ENCODE results near the gene DOCK6.

Gene DOCK6

DNA sequence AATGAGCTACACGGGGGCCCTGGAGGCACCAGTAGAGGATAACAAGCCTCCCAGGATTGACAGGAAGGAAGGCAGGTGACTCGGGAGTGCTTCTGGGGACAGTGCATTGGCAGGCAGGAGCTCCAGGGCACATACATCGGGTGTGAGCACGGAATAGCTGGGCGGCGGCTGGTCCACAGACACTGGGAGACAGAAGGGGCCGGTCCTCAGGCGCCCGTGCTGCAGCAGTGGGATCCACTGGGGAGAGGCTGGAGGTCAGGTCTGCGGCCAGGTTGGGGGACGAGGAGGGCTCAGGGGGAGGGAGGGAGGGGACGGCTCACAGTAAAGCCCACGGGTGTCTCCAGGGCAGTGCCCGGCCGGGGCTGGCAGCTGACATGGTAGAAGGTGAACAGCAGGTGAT is 25.0 kb downstream of the DOCK6 start:
- Histone ChIP-seq H3K36me3 (ENCODE audit: insufficient read depth, low read length) (peaks cover 42% of the 10 kb centered on the region), H3K27me3 (ENCODE audit: insufficient read depth, low read length) (no peaks in the 10 kb centered on the region), H2AFZ (ENCODE audit: low read depth, low read length) (no peak overlapping the region), H3K4me1 (ENCODE audit: insufficient read depth, low read length) (no peaks in the 10 kb centered on the region), H3K4me3 (ENCODE audit: low read length) (no peak overlapping the region), H3K9me3 (ENCODE audit: low read length) (no peaks in the 10 kb centered on the region)

DNA sequence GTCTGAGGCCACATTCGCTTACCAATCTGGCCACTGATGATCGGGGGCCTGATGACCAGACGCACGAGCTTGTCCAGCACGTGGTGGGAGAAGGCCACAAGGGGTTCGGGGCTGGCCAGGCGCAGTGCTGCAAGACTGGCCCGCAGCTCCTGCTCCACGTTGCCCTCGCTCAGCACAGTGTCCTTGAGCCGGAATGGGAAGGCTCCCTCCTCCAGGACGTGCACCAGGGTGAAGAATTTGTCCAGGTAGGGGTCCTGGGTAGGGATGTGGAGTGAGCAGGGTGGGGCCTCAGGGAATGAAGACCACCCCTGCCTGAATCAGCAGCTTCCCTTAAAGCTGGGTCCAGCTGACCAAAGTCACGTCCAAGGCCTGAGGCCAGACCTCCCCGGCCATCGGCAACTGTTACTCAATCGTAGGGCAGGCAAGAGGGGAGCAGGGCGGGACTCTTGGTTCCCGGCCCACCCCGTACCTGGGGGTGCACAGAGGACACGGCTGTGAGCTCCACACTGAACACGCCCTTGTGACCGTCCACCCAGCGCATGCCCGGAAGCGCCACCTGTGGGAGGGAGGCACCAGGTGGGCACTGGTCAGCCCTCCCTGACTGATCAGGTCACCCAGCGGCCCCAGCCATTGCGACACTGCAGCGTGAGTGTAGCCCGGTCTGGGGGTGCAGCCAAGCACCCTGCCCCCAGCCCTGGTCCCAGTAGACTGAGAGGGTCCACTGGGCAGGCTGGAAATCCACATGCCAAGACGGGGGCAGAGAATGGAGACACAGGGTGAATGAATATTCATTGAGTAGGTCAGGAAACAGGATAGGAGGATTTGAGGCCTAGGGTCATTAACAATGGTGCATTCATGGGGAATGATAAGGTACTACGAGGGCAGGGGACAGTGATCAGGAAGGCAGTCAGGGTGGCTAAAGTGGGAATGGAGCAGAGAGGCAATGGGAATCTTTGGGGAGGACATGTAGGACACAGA is 25.7 kb downstream of the DOCK6 start:
- Histone ChIP-seq H3K4me3 (ENCODE audit: low read length) (no peak overlapping the region), H3K36me3 (ENCODE audit: insufficient read depth, low read length) (peaks cover 44% of the 10 kb centered on the region), H3K9me3 (ENCODE audit: low read length) (no peaks in the 10 kb centered on the region), H2AFZ (ENCODE audit: low read depth, low read length) (no peak overlapping the region), H3K27me3 (ENCODE audit: insufficient read depth, low read length) (no peaks in the 10 kb centered on the region), H3K4me1 (ENCODE audit: insufficient read depth, low read length) (no peaks in the 10 kb centered on the region)

DNA sequence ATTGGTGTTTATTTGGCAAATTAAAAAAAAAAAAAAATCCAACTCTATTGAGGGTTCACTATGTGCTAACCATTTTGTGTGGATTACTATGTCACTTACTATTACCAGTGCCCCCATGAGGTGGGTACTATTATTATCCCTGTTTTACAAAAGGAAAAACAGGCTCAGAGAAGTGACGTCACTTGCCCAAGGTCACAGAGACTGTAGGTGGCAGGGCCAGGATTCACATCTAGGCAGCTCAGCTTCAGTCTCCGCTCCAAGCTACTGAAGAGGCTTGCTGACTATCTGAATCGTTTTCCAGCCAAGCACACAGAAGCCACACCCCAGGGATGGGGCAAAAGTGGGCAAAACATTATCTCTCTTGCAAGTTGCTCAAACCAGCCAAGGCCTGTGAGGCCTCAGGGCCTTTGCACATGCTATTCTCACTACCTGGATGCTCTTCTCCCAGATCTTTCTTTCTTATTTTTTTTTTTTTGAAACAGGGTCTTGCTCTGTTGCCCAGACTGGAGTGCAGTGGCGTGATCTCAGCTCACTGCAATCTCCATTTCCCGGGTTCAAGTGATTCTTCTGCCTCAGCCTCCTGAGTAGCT is 27.7 kb downstream of the DOCK6 start:
- Histone ChIP-seq H3K9me3 (ENCODE audit: low read length) (no peaks in the 10 kb centered on the region), H3K4me1 (ENCODE audit: insufficient read depth, low read length) (no peaks in the 10 kb centered on the region), H2AFZ (ENCODE audit: low read depth, low read length) (no peak overlapping the region), H3K36me3 (ENCODE audit: insufficient read depth, low read length) (peaks cover 34% of the 10 kb centered on the region), H3K4me3 (ENCODE audit: low read length) (no peak overlapping the region), H3K27me3 (ENCODE audit: insufficient read depth, low read length) (no peaks in the 10 kb centered on the region)

DNA sequence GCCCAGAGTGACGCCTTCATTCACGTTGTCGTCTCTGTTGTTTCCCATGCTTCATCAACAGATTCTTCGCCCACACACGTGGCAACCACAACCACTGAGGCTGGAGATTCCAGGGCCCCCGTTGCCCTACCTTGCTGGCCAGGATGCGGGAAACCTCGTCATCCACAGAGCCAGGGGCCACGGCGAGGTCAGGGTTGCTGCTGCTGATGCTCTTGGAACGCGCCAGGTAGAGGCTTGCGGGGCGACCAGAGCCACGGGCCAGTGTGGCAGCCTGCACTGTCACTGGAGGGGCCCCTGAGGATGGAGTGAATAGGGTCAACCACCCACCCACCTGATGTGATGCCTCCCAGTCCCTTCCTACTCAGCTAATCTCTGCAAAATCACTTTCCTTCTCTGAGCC is 29.3 kb downstream of the DOCK6 start:
- Histone ChIP-seq H2AFZ (ENCODE audit: low read depth, low read length) (no peak overlapping the region), H3K4me1 (ENCODE audit: insufficient read depth, low read length) (no peaks in the 10 kb centered on the region), H3K9me3 (ENCODE audit: low read length) (no peaks in the 10 kb centered on the region), H3K36me3 (ENCODE audit: insufficient read depth, low read length) (peaks cover 25% of the 10 kb centered on the region), H3K27me3 (ENCODE audit: insufficient read depth, low read length) (no peaks in the 10 kb centered on the region), H3K4me3 (ENCODE audit: low read length) (no peak overlapping the region)

DNA sequence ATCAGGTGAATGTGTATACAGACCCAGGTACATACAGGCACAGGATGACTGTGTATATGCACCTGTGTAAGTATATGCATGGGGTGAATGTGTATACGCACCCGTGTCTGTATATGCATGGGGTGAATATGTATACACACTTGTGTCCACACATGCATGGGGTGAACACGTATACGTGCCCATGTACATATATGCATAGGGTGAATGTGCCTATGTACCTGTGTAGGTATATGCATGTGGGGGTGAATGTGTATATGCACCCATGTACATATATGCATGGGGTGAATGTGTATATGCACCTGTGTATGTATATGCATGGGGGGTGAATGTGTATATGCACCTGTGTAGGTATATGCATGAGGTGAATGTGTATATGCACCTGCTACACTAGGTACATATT is 29.8 kb downstream of the DOCK6 start:
- Histone ChIP-seq H3K4me1 (ENCODE audit: insufficient read depth, low read length) (no peaks in the 10 kb centered on the region), H3K4me3 (ENCODE audit: low read length) (no peak overlapping the region), H3K9me3 (ENCODE audit: low read length) (no peaks in the 10 kb centered on the region), H2AFZ (ENCODE audit: low read depth, low read length) (no peak overlapping the region), H3K36me3 (ENCODE audit: insufficient read depth, low read length) (peaks cover 22% of the 10 kb centered on the region), H3K27me3 (ENCODE audit: insufficient read depth, low read length) (no peaks in the 10 kb centered on the region)

DNA sequence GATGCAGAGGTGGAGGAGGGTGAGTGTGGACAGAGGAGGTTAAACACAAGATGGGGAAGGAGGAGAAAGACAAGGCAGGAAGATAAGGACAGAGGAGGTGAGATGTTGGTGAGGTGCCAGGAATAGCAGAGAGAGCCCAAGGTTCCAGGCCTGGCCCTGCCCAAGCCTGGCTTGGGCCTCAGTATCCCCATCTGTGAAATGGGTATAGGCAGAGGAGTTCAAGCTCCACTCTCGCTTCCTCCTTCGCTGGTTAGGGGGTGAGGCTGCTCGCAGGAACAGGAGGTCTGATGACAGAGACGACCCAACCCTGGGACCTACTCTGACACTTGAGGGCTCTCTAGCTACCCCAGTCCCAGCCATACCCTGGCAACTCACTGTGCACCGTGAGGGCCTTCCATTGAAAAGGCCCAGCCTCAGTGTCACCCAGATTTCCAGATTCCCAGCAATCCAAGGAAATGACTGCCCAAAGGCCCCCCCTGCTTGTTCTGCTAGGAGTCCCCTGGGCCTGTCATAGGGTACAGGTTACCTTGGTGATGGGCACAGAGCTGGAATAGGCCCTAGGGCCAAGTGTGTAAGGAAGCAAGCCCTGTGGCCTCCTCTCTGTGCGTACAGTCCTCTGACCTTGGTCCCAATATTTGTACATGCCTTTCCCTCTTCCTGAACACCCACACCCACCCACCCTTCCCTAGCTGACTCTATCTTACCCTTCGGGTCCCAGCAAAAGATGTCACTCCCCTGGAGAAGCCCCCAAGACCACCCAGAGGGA is 31.5 kb downstream of the DOCK6 start:
- Histone ChIP-seq H3K36me3 (ENCODE audit: insufficient read depth, low read length) (peaks cover 28% of the 10 kb centered on the region), H3K9me3 (ENCODE audit: low read length) (peaks cover 4% of the 10 kb centered on the region), H2AFZ (ENCODE audit: low read depth, low read length) (no peak overlapping the region), H3K4me1 (ENCODE audit: insufficient read depth, low read length) (no peaks in the 10 kb centered on the region), H3K4me3 (ENCODE audit: low read length) (no peak overlapping the region), H3K27me3 (ENCODE audit: insufficient read depth, low read length) (no peaks in the 10 kb centered on the region)

DNA sequence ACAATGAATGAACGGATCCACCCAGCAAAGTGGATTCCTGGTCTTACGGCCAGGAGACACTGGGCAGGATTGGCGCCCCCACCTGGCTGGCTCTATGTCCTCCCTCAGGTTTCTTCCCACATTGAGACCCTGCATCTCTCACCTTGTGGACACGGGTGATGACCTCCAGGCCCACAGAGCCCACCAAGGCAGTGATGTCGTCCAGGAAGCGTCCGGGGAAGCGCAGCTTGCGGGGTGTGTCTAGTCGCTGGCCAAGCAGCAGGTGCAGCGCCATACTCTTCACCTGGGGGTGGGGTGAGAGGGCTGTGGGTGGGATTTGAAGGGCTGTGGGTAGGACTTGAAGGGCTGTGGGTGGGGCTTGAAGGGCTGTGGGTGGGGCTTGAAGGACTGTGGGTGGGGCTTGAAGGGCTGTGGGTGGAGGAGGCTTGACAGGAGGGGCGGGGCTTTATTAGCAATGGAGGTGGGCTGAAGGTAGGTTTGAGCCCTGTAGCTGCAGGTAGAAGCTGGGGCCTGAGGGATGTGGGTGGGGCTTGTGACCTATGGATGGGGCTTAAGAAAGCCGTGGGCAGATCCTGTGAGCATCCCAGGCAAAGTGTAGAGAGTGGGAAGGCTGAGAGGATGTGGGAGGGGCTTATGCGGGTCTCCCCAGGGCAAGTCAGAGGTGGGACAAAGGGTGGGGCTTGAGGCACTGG is 35.0 kb downstream of the DOCK6 start:
- peaks cover 38% of the 10 kb centered on the region for H3K36me3 ChIP-seq (ENCODE audit: insufficient read depth, low read length)

DNA sequence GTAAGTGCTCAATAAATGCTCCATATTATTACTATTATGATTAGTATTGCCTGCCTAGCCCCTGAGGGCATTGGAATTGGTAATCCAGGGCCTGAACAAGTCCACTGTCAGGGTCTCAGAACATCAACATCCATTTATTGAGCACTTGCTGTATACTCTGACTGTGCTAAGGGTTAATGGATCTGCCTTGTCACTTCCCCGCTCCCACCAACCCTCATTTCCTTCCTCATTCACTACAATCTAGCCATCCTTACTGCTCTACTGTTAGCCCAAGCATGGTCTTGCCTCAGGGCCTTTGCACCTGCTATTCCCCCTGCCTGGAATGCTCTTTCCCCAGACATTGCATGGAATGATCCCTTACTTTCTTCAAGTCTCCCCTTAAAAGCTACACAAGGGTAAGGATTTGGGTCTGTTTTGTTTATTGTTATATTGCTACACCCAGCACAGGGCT is 35.6 kb downstream of the DOCK6 start:
- Histone ChIP-seq H3K36me3 (ENCODE audit: insufficient read depth, low read length) (peaks cover 41% of the 10 kb centered on the region), H3K27me3 (ENCODE audit: insufficient read depth, low read length) (no peaks in the 10 kb centered on the region), H3K9me3 (ENCODE audit: low read length) (peaks cover 13% of the 10 kb centered on the region), H3K4me1 (ENCODE audit: insufficient read depth, low read length) (no peaks in the 10 kb centered on the region), H3K4me3 (ENCODE audit: low read length) (no peak overlapping the region), H2AFZ (ENCODE audit: low read depth, low read length) (no peak overlapping the region)

More for the DNA sequence above, 35.0 kb downstream of the DOCK6 start:
- Histone ChIP-seq H3K27me3 (ENCODE audit: insufficient read depth, low read length) (no peaks in the 10 kb centered on the region), H3K9me3 (ENCODE audit: low read length) (peaks cover 7% of the 10 kb centered on the region), H3K4me3 (ENCODE audit: low read length) (no peak overlapping the region), H2AFZ (ENCODE audit: low read depth, low read length) (no peak overlapping the region), H3K4me1 (ENCODE audit: insufficient read depth, low read length) (no peaks in the 10 kb centered on the region)

DNA sequence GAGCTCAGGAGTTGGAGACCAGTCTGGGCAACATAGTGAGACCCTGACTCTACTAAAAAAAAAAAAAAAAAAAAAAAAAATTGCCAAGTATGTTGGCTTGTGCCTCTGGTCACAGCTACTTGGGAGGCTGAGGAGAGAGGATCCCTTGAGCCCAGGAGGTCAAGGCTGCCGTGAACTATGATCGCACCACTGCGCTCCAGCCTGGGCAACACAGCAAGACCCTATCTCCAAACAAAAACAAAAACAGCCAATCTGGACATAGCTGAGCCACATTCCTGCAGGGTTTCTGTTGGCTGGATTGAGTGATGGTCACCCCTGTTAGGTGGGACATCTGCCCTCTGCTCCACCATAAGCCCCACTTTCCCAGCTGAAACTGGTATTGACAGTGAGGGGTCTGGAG is 36.5 kb downstream of the DOCK6 start:
- peaks cover 48% of the 10 kb centered on the region for H3K36me3 ChIP-seq (ENCODE audit: insufficient read depth, low read length)

DNA sequence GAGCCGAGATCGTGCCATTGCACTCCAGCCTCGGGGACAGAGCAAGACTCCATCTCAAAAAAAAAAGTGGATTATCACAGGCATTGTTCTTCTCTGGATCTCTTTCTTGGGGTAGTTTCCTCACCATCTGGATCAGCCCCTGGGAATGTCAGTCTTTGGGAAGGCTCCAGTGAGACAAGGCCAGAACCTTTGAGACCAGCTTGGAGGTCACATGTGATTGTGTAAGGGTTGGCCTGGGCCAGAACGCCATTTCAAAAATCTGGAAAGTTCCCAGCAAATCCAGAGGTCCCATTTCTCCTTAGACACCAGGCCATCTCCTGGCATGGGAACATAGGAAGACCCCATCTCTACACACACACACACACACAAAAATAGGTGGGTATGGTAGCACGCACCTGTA is 37.2 kb downstream of the DOCK6 start:
- H3K4me1 ChIP-seq (ENCODE audit: insufficient read depth, low read length) = no peaks in the 10 kb centered on the region
- H3K36me3 ChIP-seq (ENCODE audit: insufficient read depth, low read length) = peaks cover 44% of the 10 kb centered on the region

More for the DNA sequence above, 36.5 kb downstream of the DOCK6 start:
- Histone ChIP-seq H3K27me3 (ENCODE audit: insufficient read depth, low read length) (no peaks in the 10 kb centered on the region), H2AFZ (ENCODE audit: low read depth, low read length) (no peak overlapping the region), H3K9me3 (ENCODE audit: low read length) (peaks cover 22% of the 10 kb centered on the region), H3K4me1 (ENCODE audit: insufficient read depth, low read length) (no peaks in the 10 kb centered on the region), H3K4me3 (ENCODE audit: low read length) (no peak overlapping the region)

DNA sequence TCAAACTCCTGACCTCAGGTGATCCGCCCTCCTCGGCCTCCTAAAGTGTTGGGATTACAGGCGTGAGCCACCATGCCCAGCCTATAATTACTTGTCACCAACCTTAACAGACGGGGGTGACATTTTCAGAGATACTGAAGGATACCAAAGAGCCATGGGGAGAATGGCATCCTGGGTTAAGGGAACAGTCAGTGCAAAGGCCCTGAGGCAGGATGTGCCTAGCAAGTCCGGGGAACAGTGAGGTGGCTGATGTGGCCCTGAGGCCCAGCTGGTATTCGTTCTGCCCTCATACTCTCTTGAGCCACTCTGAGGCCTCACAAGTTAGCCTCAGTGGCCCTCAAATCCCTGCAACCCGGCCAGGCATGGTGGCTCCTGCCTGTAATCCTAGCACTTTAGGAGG is 37.9 kb downstream of the DOCK6 start:
- Histone ChIP-seq H3K36me3 (ENCODE audit: insufficient read depth, low read length) (peaks cover 44% of the 10 kb centered on the region), H3K9me3 (ENCODE audit: low read length) (peaks cover 22% of the 10 kb centered on the region), H3K27me3 (ENCODE audit: insufficient read depth, low read length) (no peaks in the 10 kb centered on the region), H3K4me1 (ENCODE audit: insufficient read depth, low read length) (no peaks in the 10 kb centered on the region), H2AFZ (ENCODE audit: low read depth, low read length) (no peak overlapping the region), H3K4me3 (ENCODE audit: low read length) (no peak overlapping the region)

More for the DNA sequence above, 37.2 kb downstream of the DOCK6 start:
- peaks cover 22% of the 10 kb centered on the region for H3K9me3 ChIP-seq (ENCODE audit: low read length)
- no peak overlapping the region for H2AFZ ChIP-seq (ENCODE audit: low read depth, low read length)
- H3K4me3 ChIP-seq (ENCODE audit: low read length) = no peak overlapping the region
- no peaks in the 10 kb centered on the region for H3K27me3 ChIP-seq (ENCODE audit: insufficient read depth, low read length)

DNA sequence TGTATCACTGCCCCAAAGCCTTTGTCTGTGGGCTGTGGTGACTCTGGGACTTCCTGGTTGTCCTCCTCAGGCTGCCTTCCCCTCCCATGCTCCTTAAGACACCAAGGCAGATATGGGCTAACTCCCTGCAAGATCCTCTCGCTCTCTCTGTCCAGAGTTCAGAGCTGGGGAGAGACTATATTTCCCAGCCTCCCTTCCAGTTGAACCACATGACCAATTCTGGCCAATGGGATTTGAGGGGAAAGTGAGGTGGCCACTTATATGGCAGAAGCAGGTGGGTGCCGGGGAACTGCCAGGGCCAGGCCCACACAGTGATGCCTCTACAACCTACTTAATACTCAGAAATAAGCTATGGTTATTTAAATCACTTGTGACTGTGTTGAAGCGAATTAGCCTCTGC is 39.1 kb downstream of the DOCK6 start:
- peaks cover 22% of the 10 kb centered on the region for H3K9me3 ChIP-seq (ENCODE audit: low read length)
- peaks cover 44% of the 10 kb centered on the region for H3K36me3 ChIP-seq (ENCODE audit: insufficient read depth, low read length)
- H2AFZ ChIP-seq (ENCODE audit: low read depth, low read length) = no peak overlapping the region
- H3K4me1 ChIP-seq (ENCODE audit: insufficient read depth, low read length) = no peaks in the 10 kb centered on the region
- no peaks in the 10 kb centered on the region for H3K27me3 ChIP-seq (ENCODE audit: insufficient read depth, low read length)
- no peak overlapping the region for H3K4me3 ChIP-seq (ENCODE audit: low read length)

All from neuron (in vitro differentiated cells).